ENCODE measurements around the gene GALNT18. TPM values are rescaled to one million over a fixed set of nuclear protein-coding genes. Genes with fewer than 3 reads are reported as not detected.

GALNT18 gene
- total RNA-seq, 1 donor from 2014 or later: 76.9 TPM

DNA sequence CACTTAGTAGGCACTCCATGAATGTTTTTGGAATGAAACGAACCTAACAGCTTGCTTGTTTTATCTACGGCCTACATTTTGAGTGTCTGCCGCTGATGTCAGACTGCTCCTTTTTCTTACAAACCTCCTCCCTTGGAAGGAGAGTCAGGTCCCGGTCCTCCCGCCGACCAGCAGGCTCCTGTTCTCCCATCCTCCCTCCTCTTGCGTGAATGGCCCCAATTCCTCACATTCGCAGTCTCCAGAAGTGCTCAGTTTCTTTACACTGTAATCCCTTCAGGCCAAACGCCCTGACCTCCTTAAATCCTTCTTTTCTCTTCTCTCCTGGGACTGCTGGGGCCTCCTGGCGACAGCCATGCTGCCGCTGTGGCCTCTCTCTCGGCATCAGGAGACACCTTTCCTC lies 186.2 kb downstream of the GALNT18 start:
- Mint-ChIP-seq H3K36me3 (ENCODE audit: unreplicated experiment) (no peaks in the 10 kb centered on the region), H3K9me3 (ENCODE audit: unreplicated experiment) (peaks cover 10% of the 10 kb centered on the region), H3K4me3 (ENCODE audit: unreplicated experiment) (no peak overlapping the region), H3K4me1 (ENCODE audit: low read depth, unreplicated experiment) (peaks cover 30% of the 10 kb centered on the region), H3K27me3 (ENCODE audit: unreplicated experiment) (peaks cover 14% of the 10 kb centered on the region), H3K27ac (ENCODE audit: unreplicated experiment) (no peak overlapping the region)
- DNase-seq: no peak
- TF ChIP-seq, protein P1, sequence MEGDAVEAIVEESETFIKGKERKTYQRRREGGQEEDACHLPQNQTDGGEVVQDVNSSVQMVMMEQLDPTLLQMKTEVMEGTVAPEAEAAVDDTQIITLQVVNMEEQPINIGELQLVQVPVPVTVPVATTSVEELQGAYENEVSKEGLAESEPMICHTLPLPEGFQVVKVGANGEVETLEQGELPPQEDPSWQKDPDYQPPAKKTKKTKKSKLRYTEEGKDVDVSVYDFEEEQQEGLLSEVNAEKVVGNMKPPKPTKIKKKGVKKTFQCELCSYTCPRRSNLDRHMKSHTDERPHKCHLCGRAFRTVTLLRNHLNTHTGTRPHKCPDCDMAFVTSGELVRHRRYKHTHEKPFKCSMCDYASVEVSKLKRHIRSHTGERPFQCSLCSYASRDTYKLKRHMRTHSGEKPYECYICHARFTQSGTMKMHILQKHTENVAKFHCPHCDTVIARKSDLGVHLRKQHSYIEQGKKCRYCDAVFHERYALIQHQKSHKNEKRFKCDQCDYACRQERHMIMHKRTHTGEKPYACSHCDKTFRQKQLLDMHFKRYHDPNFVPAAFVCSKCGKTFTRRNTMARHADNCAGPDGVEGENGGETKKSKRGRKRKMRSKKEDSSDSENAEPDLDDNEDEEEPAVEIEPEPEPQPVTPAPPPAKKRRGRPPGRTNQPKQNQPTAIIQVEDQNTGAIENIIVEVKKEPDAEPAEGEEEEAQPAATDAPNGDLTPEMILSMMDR (IDR thresholded peaks at IDR 0.05; ENCODE audit: partially characterized antibody, unreplicated experiment): no peak

DNA sequence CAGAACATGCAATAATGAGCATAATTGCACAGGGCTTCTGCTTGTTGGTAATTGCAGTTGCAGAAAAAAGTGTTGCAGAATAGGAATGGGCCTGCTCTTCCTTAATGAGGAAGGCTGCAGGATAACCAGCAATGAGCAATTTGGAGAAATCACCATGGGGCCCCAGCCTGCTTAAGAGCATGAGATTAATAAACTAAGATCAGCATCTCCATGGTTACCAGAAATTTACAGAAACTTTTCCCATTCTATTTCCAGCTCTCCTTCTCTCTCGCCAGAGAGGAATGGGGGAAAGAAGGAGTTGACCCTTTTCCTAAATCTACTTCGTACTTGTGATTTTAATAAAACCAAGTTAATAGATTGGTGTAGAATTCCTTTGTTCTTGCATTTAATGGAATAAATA lies 187.8 kb downstream of the GALNT18 start:
- no peak overlapping the region for H3K27ac Mint-ChIP-seq (ENCODE audit: unreplicated experiment)
- peaks cover 30% of the 10 kb centered on the region for H3K4me1 Mint-ChIP-seq (ENCODE audit: low read depth, unreplicated experiment)

DNA sequence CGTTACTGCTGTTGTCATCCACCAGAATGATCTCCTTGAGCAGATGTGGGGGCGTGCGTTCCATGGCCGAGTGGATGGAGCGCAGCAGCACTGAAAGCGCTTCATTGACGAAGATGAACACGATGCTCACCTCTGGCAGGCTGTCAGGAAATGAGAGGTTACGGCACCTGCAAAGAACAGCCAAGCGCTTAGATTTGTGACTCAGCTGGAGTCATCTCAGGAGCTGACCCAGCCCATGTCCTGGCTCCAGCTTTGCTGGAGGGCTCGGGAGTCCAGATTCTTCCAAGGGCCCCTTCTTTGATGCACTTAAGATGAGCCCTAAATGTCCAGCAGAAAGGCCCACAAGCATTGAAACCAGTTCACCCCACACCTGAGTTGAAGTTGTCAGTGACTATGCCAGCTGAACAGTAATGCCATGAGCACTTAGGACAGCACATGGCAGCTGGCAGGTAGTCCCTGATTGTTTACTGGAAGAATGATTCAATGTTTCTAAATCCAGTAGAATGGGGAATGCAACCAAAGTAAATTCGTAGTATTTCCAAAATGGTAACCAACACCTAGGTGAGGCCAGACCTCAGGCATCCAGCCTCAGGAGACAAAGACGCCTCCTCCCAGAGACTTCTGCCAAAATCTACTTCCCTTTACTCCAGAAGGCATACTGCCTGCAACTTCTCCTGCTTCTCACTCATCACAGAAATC lies 189.0 kb downstream of the GALNT18 start:
- TF ChIP-seq, protein P1 (IDR thresholded peaks at IDR 0.05; ENCODE audit: partially characterized antibody, unreplicated experiment): no peak
- H3K27ac Mint-ChIP-seq (ENCODE audit: unreplicated experiment): no peak overlapping the region
- H3K27me3 Mint-ChIP-seq (ENCODE audit: unreplicated experiment): peaks cover 14% of the 10 kb centered on the region
- peaks cover 5% of the 10 kb centered on the region for H3K36me3 Mint-ChIP-seq (ENCODE audit: unreplicated experiment)
- H3K9me3 Mint-ChIP-seq (ENCODE audit: unreplicated experiment): peaks cover 6% of the 10 kb centered on the region
- no peak overlapping the region for H3K4me3 Mint-ChIP-seq (ENCODE audit: unreplicated experiment)
- DNase-seq: no peak
- H3K4me1 Mint-ChIP-seq (ENCODE audit: low read depth, unreplicated experiment): peaks cover 34% of the 10 kb centered on the region

More for the DNA sequence above, 187.8 kb downstream of the GALNT18 start:
- no peak for DNase-seq
- Mint-ChIP-seq H3K9me3 (ENCODE audit: unreplicated experiment) (peaks cover 10% of the 10 kb centered on the region), H3K36me3 (ENCODE audit: unreplicated experiment) (peaks cover 5% of the 10 kb centered on the region), H3K27me3 (ENCODE audit: unreplicated experiment) (peaks cover 18% of the 10 kb centered on the region), H3K4me3 (ENCODE audit: unreplicated experiment) (no peak overlapping the region)
- TF ChIP-seq, protein P1 (IDR thresholded peaks at IDR 0.05; ENCODE audit: partially characterized antibody, unreplicated experiment): no peak

DNA sequence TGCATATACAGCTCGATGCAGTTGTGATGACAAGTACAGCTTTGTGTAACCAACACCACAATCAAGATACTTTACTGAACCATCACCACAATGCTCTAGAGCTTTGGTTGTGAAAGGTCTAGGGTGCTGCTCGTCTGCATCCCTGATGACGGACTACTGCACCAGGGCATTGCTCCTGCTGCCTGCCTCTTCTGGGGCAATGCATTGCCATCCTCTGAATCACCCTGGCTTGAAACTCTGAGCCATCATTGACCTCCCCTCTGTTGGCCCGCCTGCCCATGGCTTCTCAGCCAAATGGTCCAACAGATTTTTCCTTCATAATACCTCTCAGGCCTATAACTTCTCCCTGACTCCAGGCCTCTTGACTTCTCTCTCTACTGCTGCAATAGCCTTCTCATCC lies 191.4 kb downstream of the GALNT18 start:
- no peak for DNase-seq
- TF ChIP-seq, protein P1 (IDR thresholded peaks at IDR 0.05; ENCODE audit: partially characterized antibody, unreplicated experiment): no peak
- H3K36me3 Mint-ChIP-seq (ENCODE audit: unreplicated experiment): peaks cover 5% of the 10 kb centered on the region
- peaks cover 5% of the 10 kb centered on the region for H3K9me3 Mint-ChIP-seq (ENCODE audit: unreplicated experiment)
- H3K4me3 Mint-ChIP-seq (ENCODE audit: unreplicated experiment): no peak overlapping the region
- peaks cover 45% of the 10 kb centered on the region for H3K4me1 Mint-ChIP-seq (ENCODE audit: low read depth, unreplicated experiment)
- no peak overlapping the region for H3K27ac Mint-ChIP-seq (ENCODE audit: unreplicated experiment)
- H3K27me3 Mint-ChIP-seq (ENCODE audit: unreplicated experiment): peaks cover 18% of the 10 kb centered on the region

DNA sequence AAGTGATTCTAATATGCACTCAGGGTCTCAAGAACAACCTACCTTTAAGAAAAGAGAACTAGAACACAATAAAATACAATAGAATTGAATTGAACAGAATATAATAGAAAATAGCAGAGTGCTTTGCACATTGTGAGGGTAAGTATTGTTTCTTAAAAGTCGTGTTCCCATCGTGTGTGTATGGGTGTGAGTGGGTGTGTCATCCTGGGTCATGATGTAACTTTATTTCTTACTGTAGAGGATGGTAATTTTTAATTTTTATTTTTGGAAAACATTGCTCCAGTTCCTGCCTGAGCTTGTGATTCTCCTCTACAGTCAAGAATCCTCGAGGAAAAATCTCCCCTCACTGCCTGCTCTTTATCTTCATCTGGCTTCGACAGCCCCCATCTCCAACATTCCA lies 193.1 kb downstream of the GALNT18 start:
- peaks cover 18% of the 10 kb centered on the region for H3K27me3 Mint-ChIP-seq (ENCODE audit: unreplicated experiment)
- H3K36me3 Mint-ChIP-seq (ENCODE audit: unreplicated experiment): peaks cover 5% of the 10 kb centered on the region
- H3K4me1 Mint-ChIP-seq (ENCODE audit: low read depth, unreplicated experiment): peaks cover 46% of the 10 kb centered on the region
- DNase-seq: no peak
- peaks cover 9% of the 10 kb centered on the region for H3K9me3 Mint-ChIP-seq (ENCODE audit: unreplicated experiment)
- no peak overlapping the region for H3K4me3 Mint-ChIP-seq (ENCODE audit: unreplicated experiment)
- TF ChIP-seq, protein P1 (IDR thresholded peaks at IDR 0.05; ENCODE audit: partially characterized antibody, unreplicated experiment): no peak
- peak overlapping the region; percentile 62 for H3K27ac Mint-ChIP-seq (ENCODE audit: unreplicated experiment)
